GM19043 (cell line): Measurements from ENCODE around the gene LCORL.
A peak's percentile ranks its signal among the peaks of the same experiment; 100 is the strongest.

Source experiments
- ATAC-seq: cut with Tn5 transposase; IDR thresholded peaks from one replicate; pipeline ENCODE4 v1.9.1; 2021; ENCODE audit warnings: low read depth; ENCODE audit not compliant: unreplicated experiment

Gene LCORL

DNA sequence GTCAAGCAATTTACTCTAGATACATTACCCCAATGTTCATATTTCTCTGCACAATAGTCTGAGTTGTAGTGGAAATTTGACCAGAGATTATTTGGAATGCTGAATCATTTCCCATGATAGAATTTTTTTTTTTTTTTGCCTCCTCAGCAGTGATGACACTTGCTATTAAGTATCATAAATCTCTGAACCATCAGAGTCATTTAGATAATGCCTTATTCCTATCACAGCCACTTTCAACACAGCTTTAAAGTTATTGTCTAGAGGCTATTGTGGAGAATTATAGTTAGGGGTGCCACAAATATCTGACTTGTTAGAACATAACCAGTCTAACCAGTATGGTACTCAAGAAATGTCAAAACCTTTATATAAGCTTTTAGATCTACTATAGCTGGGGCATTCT is 79.8 kb downstream of the LCORL start:
- no peak for ATAC-seq

- ATAC-seq: no peak
These were observed 82.5 kb downstream of the LCORL start for GRCh38 chr4:17939054-17939453.

- no peak for ATAC-seq
These were observed 87.3 kb downstream of the LCORL start for GRCh38 chr4:17934286-17934685.

- ATAC-seq: no peak
These were observed 88.4 kb downstream of the LCORL start for GRCh38 chr4:17933126-17933525.

DNA sequence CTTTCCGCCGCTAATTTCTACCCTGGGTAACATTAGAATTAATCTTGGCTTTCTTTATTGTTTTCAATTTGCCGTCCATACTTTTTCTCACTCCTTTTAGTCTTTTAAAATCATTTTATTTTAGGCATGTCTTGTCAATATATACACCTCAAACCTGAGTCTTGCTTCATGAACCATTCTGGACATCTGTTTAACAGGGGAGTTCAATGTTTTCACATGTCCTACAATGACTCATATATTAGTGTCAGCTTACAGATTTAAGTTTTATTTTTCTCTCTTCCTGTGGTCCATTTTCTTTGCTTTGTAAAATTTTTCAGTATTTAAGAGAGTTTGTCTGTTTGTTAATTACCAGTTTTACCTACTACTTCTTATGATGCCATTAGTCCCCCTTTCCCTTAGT is 89.5 kb downstream of the LCORL start:
- no peak for ATAC-seq

DNA sequence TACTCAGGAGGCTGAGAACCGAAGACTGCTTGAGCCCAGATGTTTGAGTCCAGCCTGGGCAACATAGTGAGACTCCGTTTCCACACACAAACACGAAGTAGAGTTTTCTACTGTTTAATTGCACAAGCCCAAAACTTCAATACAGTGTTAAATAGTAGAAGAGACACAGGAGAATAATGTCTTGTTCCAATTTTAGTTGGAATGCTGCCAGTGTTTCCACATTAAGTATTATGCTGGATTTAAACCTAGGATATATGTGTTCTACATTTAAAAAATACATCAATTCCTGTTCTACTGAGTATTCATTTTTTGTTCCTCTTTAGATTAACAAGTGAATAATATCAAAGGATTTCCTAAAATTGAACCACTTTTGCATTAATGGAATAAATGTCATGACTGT is 91.3 kb downstream of the LCORL start:
- no peak for ATAC-seq

DNA sequence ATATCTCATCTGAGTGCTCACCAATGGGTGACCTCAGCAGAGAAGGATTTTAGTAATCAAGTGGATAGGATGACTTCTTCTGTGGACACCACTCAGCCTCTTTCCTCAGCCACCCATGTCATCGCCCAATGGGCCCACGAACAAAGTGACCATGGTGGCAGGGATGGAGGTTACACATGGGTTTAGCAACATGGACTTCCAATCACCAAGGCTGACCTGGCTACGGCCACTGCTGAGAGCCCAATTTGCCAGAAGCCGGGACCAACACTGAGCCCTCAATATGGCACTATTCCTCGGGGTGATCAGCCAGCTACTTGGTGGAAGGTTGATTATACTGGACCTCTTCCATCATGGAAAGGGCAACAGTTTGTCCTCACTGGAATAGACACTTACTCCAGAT is 97.4 kb downstream of the LCORL start:
- ATAC-seq: no peak

DNA sequence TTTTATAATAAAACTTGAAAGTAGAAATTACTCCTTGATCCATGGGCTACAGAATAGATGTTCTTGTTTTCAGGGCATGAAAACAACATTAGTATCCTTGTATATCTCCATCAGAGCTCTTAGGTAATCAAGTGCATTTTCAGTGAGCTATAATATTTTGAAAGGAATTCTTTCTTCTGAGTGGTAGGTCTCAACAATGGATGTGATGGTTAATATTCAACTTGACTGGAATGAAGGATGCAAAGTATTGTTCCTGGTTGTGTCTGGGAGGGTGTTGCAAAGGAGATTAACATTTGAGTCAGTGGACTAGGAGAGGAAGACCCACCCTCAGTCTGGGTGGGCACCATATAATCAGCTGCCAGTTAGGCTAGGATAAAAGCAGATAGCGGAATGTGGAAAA is 100.1 kb downstream of the LCORL start:
- no peak for ATAC-seq

DNA sequence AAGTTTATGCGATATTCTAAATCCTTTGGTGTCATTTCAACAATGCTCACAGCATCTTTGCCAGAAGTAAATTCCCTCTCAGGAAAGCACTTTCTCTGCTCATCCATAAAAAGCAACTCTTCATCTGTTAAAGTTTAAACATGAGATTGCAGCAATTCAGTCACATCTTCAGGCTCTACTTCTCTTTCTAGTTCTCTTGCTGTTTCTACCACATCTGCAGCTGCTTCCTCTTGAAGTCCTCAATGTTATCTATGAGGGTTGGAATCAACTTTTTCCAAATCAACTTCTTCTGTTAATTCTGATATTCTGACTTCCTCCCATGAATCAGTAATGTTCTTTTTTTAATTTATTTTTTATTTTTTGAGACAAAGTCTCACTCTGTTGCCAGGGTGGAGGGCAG is 100.9 kb downstream of the LCORL start:
- no peak for ATAC-seq

DNA sequence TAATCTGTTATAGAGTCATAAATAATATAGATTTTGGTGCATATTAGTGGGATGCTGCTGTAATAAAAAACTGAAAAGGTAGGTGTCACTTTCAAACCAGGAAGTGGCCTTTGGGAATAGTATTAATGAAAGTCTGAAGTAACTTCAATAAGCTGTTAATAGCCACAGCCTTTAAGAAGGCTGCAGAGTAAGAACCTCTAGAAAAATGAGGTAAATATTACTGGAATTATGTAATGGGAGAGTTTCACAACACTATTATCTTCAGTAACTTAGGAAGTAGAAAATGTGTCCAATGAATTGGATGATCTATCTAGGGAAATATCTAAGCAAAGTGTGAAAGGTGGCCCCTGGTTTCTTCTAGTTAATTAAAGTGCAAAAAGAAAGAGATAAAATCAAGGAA is 106.1 kb downstream of the LCORL start:
- no peak for ATAC-seq

GRCh38 chr4:17912011-17912410 is 109.5 kb downstream of the LCORL start:
- no peak for ATAC-seq

DNA sequence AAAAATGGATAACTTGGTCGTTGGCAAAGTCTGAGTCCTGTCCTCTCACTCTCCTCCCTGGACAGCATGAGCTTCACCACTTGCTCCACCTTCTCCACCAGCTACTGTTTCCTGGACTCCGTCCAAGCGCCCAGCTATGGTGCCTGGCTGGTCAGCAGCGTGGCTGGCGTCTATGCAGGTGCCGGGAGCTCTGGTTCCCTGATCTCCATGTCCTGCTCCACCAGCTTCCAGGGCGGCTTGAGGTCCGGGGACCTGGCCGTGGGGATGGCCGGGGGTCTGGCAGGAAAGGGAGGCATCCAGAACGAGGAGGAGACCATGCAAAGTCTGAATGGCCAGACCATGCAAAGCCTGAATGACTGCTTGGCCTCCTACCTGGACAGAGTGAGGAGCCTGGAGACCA is 109.9 kb downstream of the LCORL start:
- no peak for ATAC-seq

GRCh38 chr4:17898553-17899055 is 123.0 kb downstream of the LCORL start:
- no peak for ATAC-seq

DNA sequence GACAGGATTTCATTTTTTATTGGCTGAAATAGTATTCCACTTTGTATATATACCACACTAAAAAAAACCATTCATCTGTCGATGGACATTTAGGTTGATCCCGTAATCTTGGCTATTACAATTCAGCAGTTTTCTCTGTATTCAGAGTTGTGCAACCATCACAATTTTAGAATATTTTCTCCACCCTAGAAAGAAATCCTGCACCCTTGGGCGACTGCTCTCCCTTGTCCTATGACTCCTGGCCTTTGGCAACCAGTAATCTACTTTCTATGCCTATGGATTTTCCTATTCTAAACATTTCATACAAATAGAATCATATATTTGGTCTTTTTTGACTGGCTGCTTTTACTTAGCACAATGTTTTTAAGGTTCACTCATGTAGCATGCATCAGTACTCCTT is 126.1 kb downstream of the LCORL start:
- ATAC-seq: no peak

DNA sequence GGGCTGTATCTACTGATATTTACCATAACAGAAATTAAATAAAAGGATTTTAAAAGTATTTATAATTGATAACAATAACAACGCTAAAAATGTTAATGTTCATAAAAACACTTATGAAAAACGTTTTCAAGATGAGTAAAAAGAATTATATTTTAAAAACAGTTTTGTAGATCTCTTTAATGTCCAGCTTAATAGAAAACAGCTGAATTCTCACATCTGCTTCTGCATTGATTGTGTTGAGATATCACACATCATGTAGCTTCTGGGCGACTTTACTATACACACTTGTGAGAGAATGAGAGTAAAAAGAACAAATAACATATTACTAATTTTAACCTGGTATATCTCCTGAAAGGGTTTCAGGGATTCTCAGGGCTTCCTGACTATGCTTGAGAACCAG is 127.1 kb downstream of the LCORL start:
- ATAC-seq: no peak

- no peak for ATAC-seq
These were observed 131.9 kb downstream of the LCORL start for GRCh38 chr4:17889692-17890091.

DNA sequence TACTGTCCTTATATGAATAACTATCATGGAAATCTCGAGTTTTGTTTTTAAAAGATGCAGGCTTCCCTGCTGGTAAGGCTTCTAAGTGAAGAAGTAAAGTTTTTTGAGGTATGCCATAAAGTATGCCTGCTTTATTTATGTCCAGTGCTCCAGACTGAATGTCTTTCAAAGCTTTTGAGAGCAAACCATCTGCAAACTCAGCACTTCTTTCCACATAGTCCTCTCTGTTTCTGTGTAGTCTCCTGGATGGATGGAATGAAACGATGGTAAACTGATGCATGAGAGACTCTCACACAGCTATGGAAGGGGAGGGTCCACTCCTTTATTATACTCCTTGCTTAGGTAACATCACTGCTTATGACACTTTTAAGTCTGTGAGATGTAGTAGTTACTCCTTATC is 137.0 kb downstream of the LCORL start:
- no peak for ATAC-seq

DNA sequence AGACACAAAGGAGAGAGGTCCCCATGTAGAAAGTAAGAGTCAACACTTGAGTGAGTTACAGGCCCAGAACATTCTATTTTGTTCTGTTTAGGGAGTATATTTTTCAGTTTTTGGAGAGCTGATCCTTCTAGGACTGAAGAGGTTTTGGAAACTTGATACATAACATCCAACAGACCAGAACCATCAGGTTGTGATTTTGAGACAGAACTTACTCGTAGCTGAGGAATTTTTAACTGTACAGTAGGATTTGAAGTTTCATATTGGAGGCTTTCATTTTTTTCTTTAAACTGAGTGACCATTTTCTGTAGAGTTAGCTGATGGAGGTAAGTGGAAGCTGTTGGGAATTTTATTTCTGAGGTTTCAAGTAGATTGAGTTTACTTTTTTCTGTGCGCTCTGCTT is 137.5 kb downstream of the LCORL start:
- ATAC-seq: no peak

- ATAC-seq: no peak
These were observed 143.9 kb downstream of the LCORL start for GRCh38 chr4:17877661-17878060.

DNA sequence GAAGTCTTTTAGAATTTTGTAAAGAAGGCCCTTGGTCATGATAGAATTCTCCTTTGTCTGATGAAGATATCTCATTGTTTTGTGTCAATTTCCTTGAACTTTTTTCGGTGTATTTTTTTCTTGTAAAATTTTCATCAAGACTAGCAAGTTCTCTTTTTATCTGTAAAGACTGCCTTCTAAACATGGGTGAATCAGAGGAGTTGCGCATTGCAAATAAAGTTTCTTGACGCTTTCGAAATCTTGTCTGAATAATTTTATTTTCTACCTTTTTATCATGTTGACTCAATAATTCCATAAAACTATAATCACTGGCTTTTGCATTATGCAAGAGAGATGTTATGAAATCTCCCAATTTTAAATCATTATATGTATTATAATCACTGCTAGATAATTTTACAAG is 144.6 kb downstream of the LCORL start:
- ATAC-seq: no peak

DNA sequence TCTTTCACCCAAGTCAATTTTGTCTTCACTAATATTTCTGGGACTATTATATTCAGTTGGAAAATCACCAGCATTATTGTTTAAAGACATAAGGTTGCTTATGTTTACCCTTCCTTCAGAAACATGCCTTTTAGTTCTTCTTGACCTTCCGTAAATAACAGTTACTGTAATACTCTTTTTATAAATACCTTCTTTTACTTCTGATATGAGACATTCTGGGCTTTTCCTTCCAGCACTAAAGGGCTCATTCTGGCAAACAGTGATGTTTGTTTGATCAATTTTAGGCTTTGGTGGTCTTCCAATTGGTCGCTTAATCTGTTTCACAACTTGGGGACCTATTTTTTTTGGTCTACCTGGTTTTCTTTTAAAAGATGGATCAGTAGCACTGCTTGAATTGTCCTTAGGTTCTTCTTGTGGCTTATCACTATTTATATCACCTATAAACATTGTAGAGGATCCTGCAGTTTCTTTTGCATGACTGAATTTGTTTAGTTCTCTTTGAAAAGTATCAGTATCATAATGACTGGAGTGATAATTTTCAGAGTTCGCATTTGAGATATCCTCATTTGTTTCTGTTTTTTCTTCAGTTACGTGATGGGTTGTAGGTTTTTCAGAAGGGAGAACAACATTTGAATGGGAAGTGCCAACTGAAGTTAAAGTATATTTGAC is 146.0 kb downstream of the LCORL start:
- peak; percentile 95 for ATAC-seq

DNA sequence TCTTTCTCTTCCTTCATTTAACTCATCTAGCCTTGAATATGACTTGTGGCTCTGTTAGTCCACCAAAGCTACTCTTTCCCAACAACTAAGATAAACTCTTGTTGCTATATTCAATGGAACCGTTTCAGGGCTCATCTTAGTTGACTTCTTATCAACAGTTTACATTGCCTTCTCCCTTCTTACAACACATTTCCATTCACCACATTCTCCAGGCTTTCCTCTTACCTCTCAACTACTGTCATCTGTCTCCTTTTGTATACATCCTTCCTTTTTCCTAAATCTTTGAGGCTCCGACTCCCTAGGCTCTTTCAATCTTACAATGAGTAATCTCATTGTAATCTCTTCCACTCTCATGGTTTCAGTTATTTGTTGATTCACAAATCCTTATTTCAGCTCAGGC is 152.2 kb downstream of the LCORL start:
- no peak for ATAC-seq

- ATAC-seq: no peak
These were observed 154.3 kb downstream of the LCORL start for GRCh38 chr4:17867276-17867675.
